ENCODE data around the gene KCNH1. TPM values are rescaled to one million over a fixed set of nuclear protein-coding genes. Genes with fewer than 3 reads are reported as not detected.

Gene KCNH1
- total and polyA plus RNA-seq, 9 of the 15 experiments (the other 6 are each of a cell fraction or from before 2014, with no cell fraction given): not detected

GRCh38 chr1:210932104-210932503 lies 201.8 kb downstream of the KCNH1 start:
- Histone ChIP-seq H4K20me1 (replicated peaks; ENCODE audit: control insufficient read depth, insufficient read depth, low read length) (no peaks in the 10 kb centered on the region), H3K9me1 (ENCODE audit: control insufficient read depth, insufficient read depth, low read length) (no peaks in the 10 kb centered on the region), H3K27ac (ENCODE audit: extremely low read depth, low read depth, low read length) (no peak overlapping the region), H3K4me2 (ENCODE audit: insufficient read depth, low read length) (no peak overlapping the region), H3K9me3 (replicated peaks; ENCODE audit: control insufficient read depth, insufficient read depth, low read depth, low read length) (no peaks in the 10 kb centered on the region), H2AFZ (ENCODE audit: low read depth, low read length) (no peak overlapping the region), H3K4me1 (replicated peaks in 1 of 2; ENCODE audit: control insufficient read depth in 2 of 2, insufficient read depth in 2 of 2, low read length in 2 of 2) (no peaks in the 10 kb centered on the region), H3K4me3 (no peak overlapping the region), H3K36me3 (ENCODE audit: control insufficient read depth, insufficient read depth, low read length) (no peaks in the 10 kb centered on the region), H3K9ac (ENCODE audit: insufficient read depth in 1 of 2, low read depth in 2 of 2, low read length in 2 of 2) (no peak overlapping the region), H3K27me3 (ENCODE audit: control insufficient read depth in 2 of 2, insufficient read depth in 2 of 2, low read length in 2 of 2) (no peaks in the 10 kb centered on the region), H3K79me2 (ENCODE audit: control insufficient read depth, insufficient read depth, low read length) (no peaks in the 10 kb centered on the region)
- DNase-seq (ENCODE audit: extremely low read depth in 1 of 4, low spot score in 3 of 4) (no peak), FAIRE-seq (no peak), ATAC-seq (no peak)
- intact Hi-C loops (cut with micrococcal nuclease) (no loop called here), in situ Hi-C loops (cut with MboI) (no loop called here)
- no TSS peak for BruUV-seq (replicated peaks)
- ChIA-PET CTCF (ENCODE audit: low intra/inter-chr PET ratio) (no interaction called here), POLR2A (no interaction called here)
- TF ChIP-seq ETV1 (tag; conservative IDR thresholded peaks at IDR 0.05; ENCODE audit: low read depth) (no peak), CEBPZ (IDR thresholded peaks at IDR 0.05; ENCODE audit: borderline replicate concordance, low read depth, low read length) (no peak), IRF2 (CRISPR knock-in tag; IDR thresholded peaks at IDR 0.05) (no peak), TSHZ1 (CRISPR knock-in tag; IDR thresholded peaks at IDR 0.05) (no peak), GATAD2A (IDR thresholded peaks at IDR 0.05) (no peak), MAFF (IDR thresholded peaks at IDR 0.05; ENCODE audit: low read length) (no peak), ZNF586 (CRISPR knock-in tag; conservative IDR thresholded peaks at IDR 0.05) (no peak)
- TF ChIP-seq, protein P1, sequence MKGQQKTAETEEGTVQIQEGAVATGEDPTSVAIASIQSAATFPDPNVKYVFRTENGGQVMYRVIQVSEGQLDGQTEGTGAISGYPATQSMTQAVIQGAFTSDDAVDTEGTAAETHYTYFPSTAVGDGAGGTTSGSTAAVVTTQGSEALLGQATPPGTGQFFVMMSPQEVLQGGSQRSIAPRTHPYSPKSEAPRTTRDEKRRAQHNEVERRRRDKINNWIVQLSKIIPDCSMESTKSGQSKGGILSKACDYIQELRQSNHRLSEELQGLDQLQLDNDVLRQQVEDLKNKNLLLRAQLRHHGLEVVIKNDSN (CRISPR knock-in tag; IDR thresholded peaks at IDR 0.05): no peak
